Measurements from ENCODE around the gene RPL38.

GRCh38 chr17:74199306-74200092, 4.0 kb upstream of the RPL38 start:
- TF ChIP-seq REST (IDR thresholded peaks at IDR 0.05; ENCODE audit: insufficient replicate concordance, low read depth), result no peak
- peak; percentile 82 for TF ChIP-seq CTCF (IDR thresholded peaks at IDR 0.05; ENCODE audit: insufficient read depth, low read length)

Measured in HL-60 (cell line).